Measurements from ENCODE around the gene PDGFA. TPM values are rescaled to one million over a fixed set of nuclear protein-coding genes. Genes with fewer than 3 reads are reported as not detected.

PDGFA gene
- total and polyA plus RNA-seq, 2 experiments from 2014 or later: 35.6 to 43.1 TPM

GRCh38 chr7:544338-545221 is 24.9 kb upstream of the PDGFA start (continued):
- TF ChIP-seq ZNF462 (CRISPR knock-in tag; IDR thresholded peaks at IDR 0.05) (no peak), POLR2AphosphoS5 (IDR thresholded peaks at IDR 0.05; ENCODE audit: low read depth) (no peak), EZH2phosphoT487 (IDR thresholded peaks at IDR 0.05; ENCODE audit: unreplicated experiment) (no peak), CREB1 (CRISPR knock-in tag; IDR thresholded peaks at IDR 0.05; ENCODE audit: low read depth) (no peak), REST (IDR thresholded peaks at IDR 0.05; ENCODE audit: unreplicated experiment) (no peak), ZNF331 (CRISPR knock-in tag; IDR thresholded peaks at IDR 0.05; ENCODE audit: low read depth) (no peak)

Data from GM23338 (cell line).